NB4 (cell line): ENCODE data around the gene QARS1.

Experiments
- CTCF ChIP-seq: IDR thresholded peaks from one replicate; pipeline ENCODE4 v1.5.1; 2012; ENCODE audit warnings: low read depth, low read length
- MAX ChIP-seq: IDR thresholded peaks from 2 replicates; pipeline ENCODE4 v1.6.1; 2011; ENCODE audit warnings: low read depth, low read length
- MYC ChIP-seq: IDR thresholded peaks from 2 replicates; pipeline ENCODE4 v1.6.1; 2011; ENCODE audit warnings: low read depth, low read length
- POLR2A ChIP-seq: IDR thresholded peaks from 2 replicates; pipeline ENCODE4 v1.6.1; 2011; ENCODE audit warnings: mild to moderate bottlenecking; ENCODE audit not compliant: insufficient read length; ENCODE audit errors: extremely low read depth

GRCh38 chr3:49098910-49099630 is 5.5 kb downstream of the QARS1 start:
- no peak for TF ChIP-seq CTCF
- no peak for TF ChIP-seq MAX
- no peak for TF ChIP-seq MYC
- no peak for TF ChIP-seq POLR2A
